H1 (cell line): ENCODE data around the gene CIDEA.

Source experiments
- CREB1 ChIP-seq: IDR thresholded peaks from 2 replicates; pipeline ENCODE4 v1.6.1; 2012; ENCODE audit warnings: inconsistent platforms
- CTCF ChIP-seq, 3 experiments: IDR thresholded peaks; 1 replicate in 2 of 3; 2 replicates in 1 of 3; pipeline versions ENCODE4 v1.5.1 to v1.6.1; 2011; ENCODE audit warnings: low read length in 3 of 3, mild to moderate bottlenecking in 3 of 3, inconsistent platforms in 2 of 3, low read depth in 1 of 3, moderate library complexity in 1 of 3; ENCODE audit not compliant: insufficient read depth in 1 of 3; ENCODE audit errors: control extremely low read depth in 1 of 3
- EZH2 ChIP-seq: fragments of 200-600 bp; sonication (generic); IDR thresholded peaks from 2 replicates; pipeline ENCODE4 v1.7.1; 2012; ENCODE audit warnings: low read depth, mild to moderate bottlenecking, moderate library complexity, low read length, inconsistent platforms; ENCODE audit not compliant: severe bottlenecking
- NRF1 ChIP-seq: IDR thresholded peaks from 2 replicates; pipeline ENCODE4 v1.6.1; 2011; ENCODE audit warnings: mild to moderate bottlenecking, low read depth, low read length, improper control_type of control experiment
- POU5F1 ChIP-seq: IDR thresholded peaks from 2 replicates; pipeline ENCODE4 v1.6.1; 2011; ENCODE audit warnings: low read depth, mild to moderate bottlenecking, low read length, moderate library complexity
- RAD21 ChIP-seq, 2 experiments: IDR thresholded peaks in 1 of 2; conservative IDR thresholded peaks in 1 of 2; 2 replicates each; pipeline ENCODE4 v1.6.1; 2011; ENCODE audit warnings: low read depth in 2 of 2, low read length in 2 of 2, improper control_type of control experiment in 1 of 2, inconsistent platforms in 1 of 2, mild to moderate bottlenecking in 1 of 2, moderate library complexity in 1 of 2
- RNF2 ChIP-seq: fragments of 200-900, 300-1000 bp; sonication (generic); IDR thresholded peaks from 2 replicates; pipeline ENCODE4 v1.7.1; 2016; ENCODE audit warnings: borderline replicate concordance, low read depth, mild to moderate bottlenecking, antibody characterized with exemption, low read length; ENCODE audit not compliant: poor library complexity, severe bottlenecking; ENCODE audit errors: missing control alignments
- SP2 ChIP-seq: IDR thresholded peaks from 2 replicates; pipeline ENCODE4 v1.6.1; 2012; ENCODE audit warnings: mild to moderate bottlenecking, low read length, inconsistent platforms
- YY1 ChIP-seq: IDR thresholded peaks from 2 replicates; pipeline ENCODE4 v1.6.1; 2011; ENCODE audit warnings: low read depth, mild to moderate bottlenecking, low read length

- TF ChIP-seq CTCF (IDR thresholded peaks at IDR 0.05; ENCODE audit: control extremely low read depth in 1 of 3, insufficient read depth in 1 of 3, low read depth in 1 of 3, low read length in 3 of 3): no peak
- TF ChIP-seq EZH2: no peak
- TF ChIP-seq NRF1: no peak
- no peak for TF ChIP-seq SP2
- TF ChIP-seq YY1: no peak
- no peak for TF ChIP-seq POU5F1
- TF ChIP-seq RAD21 (IDR thresholded peaks at IDR 0.05 in 1 of 2, conservative IDR thresholded peaks at IDR 0.05 in 1 of 2; ENCODE audit: low read depth in 2 of 2, low read length in 2 of 2): no peak
- TF ChIP-seq CREB1: no peak
- TF ChIP-seq RNF2: no peak
Observed at GRCh38 chr18:12231986-12232385, 22.2 kb upstream of the CIDEA start.
